ENCODE results near the gene SCN5A. TPM values are rescaled to one million over a fixed set of nuclear protein-coding genes. Genes with fewer than 3 reads are reported as not detected.
A peak's percentile ranks its signal among the peaks of the same experiment; 100 is the strongest.

The SCN5A gene
- total RNA-seq, 1 donor from 2014 or later: 4.2 TPM

DNA sequence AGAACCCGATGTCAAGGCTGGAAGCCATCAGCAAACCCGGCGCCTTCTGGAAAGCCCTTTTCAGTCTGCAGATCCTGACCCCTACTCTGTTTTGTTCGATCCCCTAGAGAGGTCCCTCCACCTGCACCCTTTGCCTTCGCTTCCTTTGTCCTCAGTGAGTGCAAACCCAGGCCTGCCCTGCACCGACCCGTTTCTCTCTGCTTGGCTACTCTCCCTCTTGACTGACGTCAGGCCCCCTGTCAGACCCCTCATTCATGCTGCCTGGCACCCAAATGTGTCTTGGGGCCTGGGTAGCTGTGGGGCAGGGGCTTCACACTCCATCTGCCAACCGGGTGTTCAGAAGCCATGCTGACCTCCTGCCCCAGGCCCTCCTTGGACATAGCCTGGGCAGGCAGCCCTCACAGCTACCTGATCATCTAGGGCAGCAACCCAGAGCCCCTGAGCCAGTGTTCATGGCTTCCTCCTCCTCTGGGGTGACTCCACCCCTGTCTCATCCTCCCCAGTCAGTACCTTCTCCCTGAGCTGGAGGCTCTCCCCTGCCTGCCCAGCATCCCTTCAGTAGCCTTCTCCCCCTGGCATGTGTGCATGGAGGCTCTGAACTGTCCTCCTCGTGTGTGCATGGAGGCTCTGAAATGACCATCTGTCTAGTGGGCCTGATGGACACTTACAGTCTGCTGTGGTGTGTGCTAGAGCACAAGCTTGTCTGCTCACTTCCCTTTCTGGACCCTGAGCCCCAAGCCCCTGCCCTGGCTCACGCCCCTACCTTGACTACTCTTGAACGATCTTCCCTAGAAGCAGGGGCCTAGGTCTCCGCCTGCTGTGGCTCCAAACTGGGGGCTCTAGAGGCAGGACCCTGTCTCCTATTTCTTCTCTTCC is 83.9 kb downstream of the SCN5A start:
- DNase-seq (ENCODE audit: low spot score, unreplicated experiment): no peak
- TF ChIP-seq, protein P1, sequence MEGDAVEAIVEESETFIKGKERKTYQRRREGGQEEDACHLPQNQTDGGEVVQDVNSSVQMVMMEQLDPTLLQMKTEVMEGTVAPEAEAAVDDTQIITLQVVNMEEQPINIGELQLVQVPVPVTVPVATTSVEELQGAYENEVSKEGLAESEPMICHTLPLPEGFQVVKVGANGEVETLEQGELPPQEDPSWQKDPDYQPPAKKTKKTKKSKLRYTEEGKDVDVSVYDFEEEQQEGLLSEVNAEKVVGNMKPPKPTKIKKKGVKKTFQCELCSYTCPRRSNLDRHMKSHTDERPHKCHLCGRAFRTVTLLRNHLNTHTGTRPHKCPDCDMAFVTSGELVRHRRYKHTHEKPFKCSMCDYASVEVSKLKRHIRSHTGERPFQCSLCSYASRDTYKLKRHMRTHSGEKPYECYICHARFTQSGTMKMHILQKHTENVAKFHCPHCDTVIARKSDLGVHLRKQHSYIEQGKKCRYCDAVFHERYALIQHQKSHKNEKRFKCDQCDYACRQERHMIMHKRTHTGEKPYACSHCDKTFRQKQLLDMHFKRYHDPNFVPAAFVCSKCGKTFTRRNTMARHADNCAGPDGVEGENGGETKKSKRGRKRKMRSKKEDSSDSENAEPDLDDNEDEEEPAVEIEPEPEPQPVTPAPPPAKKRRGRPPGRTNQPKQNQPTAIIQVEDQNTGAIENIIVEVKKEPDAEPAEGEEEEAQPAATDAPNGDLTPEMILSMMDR (IDR thresholded peaks at IDR 0.05; ENCODE audit: unreplicated experiment): no peak
- H3K4me3 Mint-ChIP-seq (ENCODE audit: low read depth): no peak overlapping the region
- no peaks in the 10 kb centered on the region for H3K4me1 Mint-ChIP-seq (ENCODE audit: low read depth)
- H3K36me3 Mint-ChIP-seq (ENCODE audit: insufficient read depth): no peaks in the 10 kb centered on the region
- peak overlapping the region; percentile 13 for H3K27ac Mint-ChIP-seq
- no peaks in the 10 kb centered on the region for H3K9me3 Mint-ChIP-seq (ENCODE audit: low read depth)
- no peaks in the 10 kb centered on the region for H3K27me3 Mint-ChIP-seq

DNA sequence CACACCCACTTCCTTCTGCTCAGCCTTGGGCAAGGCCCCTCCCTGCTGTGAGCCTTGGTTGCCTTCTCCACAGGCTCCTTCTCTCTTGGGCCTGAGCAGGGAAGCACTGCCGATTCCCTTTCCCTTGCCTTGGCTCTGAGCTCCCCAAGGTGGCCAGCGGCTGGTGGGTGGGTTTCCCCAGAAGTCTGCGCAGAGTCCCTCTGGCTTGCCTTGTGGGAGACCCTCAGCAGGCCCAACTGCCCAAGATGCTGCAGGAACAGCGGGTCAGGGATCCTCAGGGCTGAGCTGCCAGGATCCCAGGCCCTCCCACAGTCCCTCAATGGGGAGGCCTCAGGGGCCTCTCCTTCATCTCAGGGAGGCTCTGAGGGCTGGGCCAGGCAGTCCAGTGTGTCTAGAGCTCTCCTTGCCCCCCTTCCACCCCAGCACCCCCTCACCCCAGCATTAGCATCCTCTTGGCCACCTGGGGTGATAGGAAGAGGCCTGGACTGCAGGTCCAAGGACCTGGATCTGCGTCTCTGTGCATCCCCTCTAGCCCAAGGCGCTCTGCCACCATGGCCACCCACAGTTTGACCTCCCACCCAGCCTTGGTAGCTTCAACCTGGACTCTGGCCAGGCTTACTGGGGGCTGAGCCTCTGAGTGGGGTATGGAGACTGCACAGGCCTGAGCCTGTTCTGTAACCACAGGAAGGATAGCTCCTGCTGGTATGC is 84.7 kb downstream of the SCN5A start:
- H3K9me3 Mint-ChIP-seq (ENCODE audit: low read depth): no peaks in the 10 kb centered on the region
- H3K27me3 Mint-ChIP-seq: no peaks in the 10 kb centered on the region
- no peak overlapping the region for H3K4me3 Mint-ChIP-seq (ENCODE audit: low read depth)
- TF ChIP-seq, protein P1 (IDR thresholded peaks at IDR 0.05; ENCODE audit: unreplicated experiment): no peak
- no peaks in the 10 kb centered on the region for H3K36me3 Mint-ChIP-seq (ENCODE audit: insufficient read depth)
- no peak overlapping the region for H3K27ac Mint-ChIP-seq
- no peaks in the 10 kb centered on the region for H3K4me1 Mint-ChIP-seq (ENCODE audit: low read depth)
- no peak for DNase-seq (ENCODE audit: low spot score, unreplicated experiment)

DNA sequence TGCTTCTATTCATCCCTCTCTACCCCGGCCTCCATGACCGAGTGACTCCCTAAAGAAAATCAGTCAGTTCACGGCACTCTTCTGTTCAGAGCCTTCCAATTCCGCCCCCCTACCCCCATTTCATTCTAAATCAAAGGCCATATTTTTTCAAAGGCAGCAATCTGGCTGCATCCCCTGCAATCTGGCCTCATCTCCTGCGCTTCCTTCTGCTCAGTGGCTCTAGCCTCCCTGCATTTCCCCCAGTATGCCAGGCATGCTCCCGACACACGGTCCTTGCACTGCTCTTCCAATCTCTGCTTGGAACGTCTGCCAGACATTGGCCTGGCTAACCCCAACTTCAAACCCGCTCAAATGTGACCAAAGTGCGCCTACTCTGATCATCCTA is 85.6 kb downstream of the SCN5A start:
- no peak for DNase-seq (ENCODE audit: low spot score, unreplicated experiment)
- H3K36me3 Mint-ChIP-seq (ENCODE audit: insufficient read depth): no peaks in the 10 kb centered on the region
- TF ChIP-seq, protein P1 (IDR thresholded peaks at IDR 0.05; ENCODE audit: unreplicated experiment): no peak
- no peaks in the 10 kb centered on the region for H3K27me3 Mint-ChIP-seq
- H3K4me3 Mint-ChIP-seq (ENCODE audit: low read depth): no peak overlapping the region
- H3K4me1 Mint-ChIP-seq (ENCODE audit: low read depth): no peaks in the 10 kb centered on the region
- H3K9me3 Mint-ChIP-seq (ENCODE audit: low read depth): no peaks in the 10 kb centered on the region
- H3K27ac Mint-ChIP-seq: no peak overlapping the region

DNA sequence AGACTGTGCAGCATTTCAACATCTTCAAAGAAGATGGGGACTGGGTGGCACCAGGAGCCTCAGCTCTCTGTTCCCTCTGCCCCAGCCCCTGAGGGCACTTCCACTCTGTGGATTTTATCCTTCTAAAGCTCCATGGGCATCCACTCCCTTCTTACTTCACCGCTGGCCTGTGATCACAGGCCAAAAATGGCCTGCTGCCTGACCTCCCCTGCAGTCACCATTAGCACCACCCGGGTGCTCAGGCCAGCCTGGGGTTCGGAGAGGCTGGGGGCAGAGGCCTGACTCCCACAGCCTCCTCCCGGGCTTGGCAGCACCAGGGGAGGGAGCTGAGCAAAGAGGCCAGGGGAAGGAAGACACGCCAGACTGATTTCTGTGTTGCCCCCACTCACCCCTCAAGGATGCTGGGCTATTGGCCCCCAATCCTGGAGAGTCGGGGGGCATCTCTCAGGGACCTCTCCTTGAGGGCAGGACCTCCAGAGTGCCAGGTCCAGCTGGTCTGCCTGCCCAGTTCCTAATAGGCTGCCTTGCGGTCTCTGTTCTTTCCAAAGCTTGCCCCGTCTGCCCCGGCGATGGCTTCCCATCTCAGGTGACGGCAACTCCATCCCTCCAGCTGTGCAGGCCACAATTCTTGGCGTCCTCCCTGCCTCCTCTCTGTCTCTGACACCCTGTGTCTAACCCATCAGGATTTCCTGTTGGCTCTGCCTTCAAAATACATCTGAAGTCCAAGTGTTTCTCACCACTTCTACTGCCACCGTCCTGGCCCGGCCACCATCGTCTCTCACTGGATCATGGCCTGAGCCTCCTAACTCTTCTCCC is 86.2 kb downstream of the SCN5A start:
- DNase-seq (ENCODE audit: low spot score, unreplicated experiment): no peak
- TF ChIP-seq, protein P1 (IDR thresholded peaks at IDR 0.05; ENCODE audit: unreplicated experiment): no peak
- Mint-ChIP-seq H3K36me3 (ENCODE audit: insufficient read depth) (no peaks in the 10 kb centered on the region), H3K9me3 (ENCODE audit: low read depth) (no peaks in the 10 kb centered on the region), H3K27me3 (no peaks in the 10 kb centered on the region), H3K4me3 (ENCODE audit: low read depth) (no peak overlapping the region), H3K27ac (no peak overlapping the region), H3K4me1 (ENCODE audit: low read depth) (no peaks in the 10 kb centered on the region)

DNA sequence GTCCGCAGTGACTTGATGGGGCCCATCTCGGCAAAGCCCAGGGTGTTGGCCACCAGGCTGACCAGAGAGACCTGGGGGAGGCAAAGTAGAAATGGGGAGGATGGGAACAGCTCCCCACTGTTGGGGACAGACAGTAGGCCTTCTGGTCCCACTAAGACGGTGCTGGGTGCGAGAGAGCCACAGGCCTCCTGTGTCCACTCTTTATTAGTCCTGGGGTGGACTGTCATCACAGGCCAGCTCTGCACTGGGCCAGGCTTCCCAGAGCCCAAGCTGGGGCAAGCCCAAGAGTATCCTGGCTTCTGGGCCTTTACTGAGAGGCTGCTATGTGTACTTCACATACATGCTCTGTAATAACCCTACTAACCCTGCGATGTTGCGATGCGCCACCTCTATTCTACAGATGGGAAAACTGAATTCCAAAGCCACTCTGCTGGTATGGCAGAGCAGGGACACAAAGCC is 87.0 kb downstream of the SCN5A start:
- TF ChIP-seq, protein P1 (IDR thresholded peaks at IDR 0.05; ENCODE audit: unreplicated experiment): no peak

More for the DNA sequence above, 87.0 kb downstream of the SCN5A start:
- Mint-ChIP-seq H3K4me1 (ENCODE audit: low read depth) (no peaks in the 10 kb centered on the region), H3K36me3 (ENCODE audit: insufficient read depth) (no peaks in the 10 kb centered on the region), H3K27ac (no peak overlapping the region), H3K9me3 (ENCODE audit: low read depth) (peaks cover 3% of the 10 kb centered on the region), H3K4me3 (ENCODE audit: low read depth) (no peak overlapping the region), H3K27me3 (no peaks in the 10 kb centered on the region)
- no peak for DNase-seq (ENCODE audit: low spot score, unreplicated experiment)
